ENCODE measurements around the gene ASB5.
"Not testable (repeated sequence)": the region's sequence is repeated elsewhere in the genome, so short reads cannot be mapped to it uniquely, and the experiment has no call there.

The ASB5 gene

GRCh38 chr4:176222149-176222548 is 46.9 kb downstream of the ASB5 start:
- no peak for DNase-seq (ENCODE audit: low read depth)

- DNase-seq (ENCODE audit: low read depth) = no peak
Observed at GRCh38 chr4:176217510-176217909, 51.5 kb downstream of the ASB5 start.

GRCh38 chr4:176212351-176212750 is 56.7 kb downstream of the ASB5 start:
- DNase-seq (ENCODE audit: low read depth) = not testable (repeated sequence)

GRCh38 chr4:176210579-176211296 is 58.3 kb downstream of the ASB5 start:
- DNase-seq (ENCODE audit: low read depth) = no peak

GRCh38 chr4:176210101-176210500 is 58.9 kb downstream of the ASB5 start:
- DNase-seq (ENCODE audit: low read depth) = no peak

- no peak for DNase-seq (ENCODE audit: low read depth)
Observed at GRCh38 chr4:176209535-176209934, 59.5 kb downstream of the ASB5 start.

GRCh38 chr4:176207839-176208238 is 61.2 kb downstream of the ASB5 start:
- DNase-seq (ENCODE audit: low read depth) = no peak

- no peak for DNase-seq (ENCODE audit: low read depth)
Observed at GRCh38 chr4:176205299-176205698, 63.7 kb downstream of the ASB5 start.

- no peak for DNase-seq (ENCODE audit: low read depth)
Observed at GRCh38 chr4:176198316-176198903, 70.6 kb downstream of the ASB5 start.

- DNase-seq (ENCODE audit: low read depth) = peak; percentile 85
Observed at GRCh38 chr4:176195184-176195978, 73.6 kb downstream of the ASB5 start, which contains the start of gene SPATA4. Gene SPATA4, minus strand, starts transcription at chr4:176195585. Its CDS starts 23 bp downstream, at chr4:176195562.

- DNase-seq (ENCODE audit: low read depth) = no peak
Observed at GRCh38 chr4:176193938-176194337, 75.1 kb downstream of the ASB5 start.

GRCh38 chr4:176193126-176193525 is 75.9 kb downstream of the ASB5 start:
- DNase-seq (ENCODE audit: low read depth) = no peak

- no peak for DNase-seq (ENCODE audit: low read depth)
Observed at GRCh38 chr4:176191974-176192373, 77.0 kb downstream of the ASB5 start.

- no peak for DNase-seq (ENCODE audit: low read depth)
Observed at GRCh38 chr4:176189891-176190795, 78.9 kb downstream of the ASB5 start.

GRCh38 chr4:176188654-176189053 is 80.4 kb downstream of the ASB5 start:
- no peak for DNase-seq (ENCODE audit: low read depth)

GRCh38 chr4:176187624-176188023 is 81.4 kb downstream of the ASB5 start:
- no peak for DNase-seq (ENCODE audit: low read depth)

GRCh38 chr4:176186671-176187395 is 82.2 kb downstream of the ASB5 start:
- no peak for DNase-seq (ENCODE audit: low read depth)

GRCh38 chr4:176186067-176186466 is 83.0 kb downstream of the ASB5 start:
- DNase-seq (ENCODE audit: low read depth) = no peak

- no peak for DNase-seq (ENCODE audit: low read depth)
Observed at GRCh38 chr4:176185051-176185450, 84.0 kb downstream of the ASB5 start.
